K562 (cell line): ENCODE results near the gene TTL. TPM values are rescaled to one million over a fixed set of nuclear protein-coding genes. Genes with fewer than 3 reads are reported as not detected.

Experiments used
- ESRRA ChIP-seq: fragments of 450-650 bp; IDR thresholded peaks from 2 replicates; pipeline ENCODE4 v1.6.1; 2014; ENCODE audit warnings: low read depth, mild to moderate bottlenecking, moderate library complexity, borderline replicate concordance
- ETV1 ChIP-seq: fragments of 450-650 bp; conservative IDR thresholded peaks from 2 replicates; pipeline ENCODE4 v1.6.1; 2016; ENCODE audit warnings: missing genetic modification characterization, control low read depth, low read depth, missing compliant biosample characterization
- FOSL1 ChIP-seq: fragments of 200-800 bp; sonication (Bioruptor generic); conservative IDR thresholded peaks from 2 replicates; pipeline ENCODE4 v1.6.1; 2016; ENCODE audit warnings: missing genetic modification characterization, missing compliant biosample characterization
- HMGN3 ChIP-seq: IDR thresholded peaks from 2 replicates; pipeline ENCODE4 v1.6.1; 2011; ENCODE audit warnings: borderline replicate concordance, low read depth, mild to moderate bottlenecking, mixed read lengths, low read length; ENCODE audit not compliant: insufficient read length; ENCODE audit errors: extremely low read depth
- KDM2B ChIP-seq: fragments of 250-450 bp; sonication (Bioruptor Pico); IDR thresholded peaks from 2 replicates; pipeline ENCODE4 v1.8.0; 2021; ENCODE audit warnings: mild to moderate bottlenecking, moderate library complexity
- KLF6 ChIP-seq: fragments of 250-450 bp; sonication (Bioruptor Pico); IDR thresholded peaks from 2 replicates; pipeline ENCODE4 v1.4.0; 2020; ENCODE audit warnings: mild to moderate bottlenecking, moderate library complexity, borderline replicate concordance
- LEF1 ChIP-seq: fragments of 450-650 bp; IDR thresholded peaks from 2 replicates; pipeline ENCODE4 v1.6.1; 2016; ENCODE audit warnings: mild to moderate bottlenecking
- NCOA2 ChIP-seq, 2 experiments: fragments of 450-650 bp; IDR thresholded peaks; 2 replicates each; pipeline ENCODE4 v1.6.1; 2018; ENCODE audit warnings: mild to moderate bottlenecking in 2 of 2, moderate library complexity in 1 of 2; ENCODE audit not compliant: partially characterized antibody in 2 of 2
- NFIC ChIP-seq: fragments of 450-650 bp; IDR thresholded peaks from 2 replicates; pipeline ENCODE4 v1.6.1; 2017; ENCODE audit warnings: mild to moderate bottlenecking, inconsistent platforms
- POLR2A ChIP-seq: fragments of 450-650 bp; conservative IDR thresholded peaks from 2 replicates; pipeline ENCODE4 v1.6.1; 2016
- PRDM10 ChIP-seq: fragments of 450-650 bp; IDR thresholded peaks from 2 replicates; pipeline ENCODE4 v1.6.1; 2018; ENCODE audit not compliant: partially characterized antibody
- SAP30 ChIP-seq: fragments of 200-600 bp; sonication (generic); IDR thresholded peaks from 2 replicates; pipeline ENCODE4 v1.6.1; 2012; ENCODE audit warnings: borderline replicate concordance, low read depth, mild to moderate bottlenecking, moderate library complexity, low read length, control low read depth, inconsistent platforms; ENCODE audit not compliant: insufficient read depth, poor library complexity, severe bottlenecking
- TAF1 ChIP-seq: IDR thresholded peaks from 2 replicates; pipeline ENCODE4 v1.6.1; 2011; ENCODE audit warnings: mild to moderate bottlenecking, low read length, moderate library complexity; ENCODE audit not compliant: insufficient read depth, control insufficient read depth, severe bottlenecking; ENCODE audit errors: extremely low read depth
- UBTF ChIP-seq, 2 experiments: IDR thresholded peaks; 2 replicates each; pipeline ENCODE4 v1.6.1; 2012; ENCODE audit warnings: improper control_type of control experiment in 2 of 2, low read depth in 2 of 2, low read length in 2 of 2, borderline replicate concordance in 1 of 2
- ZNF197 ChIP-seq: fragments of 200-800 bp; sonication (Bioruptor generic); IDR thresholded peaks from 2 replicates; pipeline ENCODE4 v1.6.1; 2016; ENCODE audit warnings: low read depth, missing genetic modification characterization, missing compliant biosample characterization
- polyA plus RNA-seq, 8 experiments: library from polyadenylated mRNA; depleted of rRNA in 4 of 8; stranded (reverse) in 5 of 8; unstranded in 3 of 8; fragments of >200 nt; fragmentation: Nextera tagmentation in 2 of 8; fragmentation: Illumina TruSeq in 1 of 8; extraction: Ambion mirVana in 2 of 8; extraction: Trizol in 1 of 8; gene quantifications; 2 replicates each; pipeline versions ENCODE4 v1.2.1 to v1.2.3, GENCODE V29; 2011 to 2014; ENCODE audit warnings: inconsistent platforms in 1 of 8, missing spikeins in 1 of 8
- total RNA-seq, 7 experiments: library from RNA; depleted of rRNA in 6 of 7; stranded (reverse); fragments of >200 nt in 6 of 7; fragmentation: Illumina TruSeq in 2 of 7; extraction: Trizol in 2 of 7; gene quantifications; 2 replicates each; pipeline versions ENCODE4 v1.2.1 to v1.2.3, GENCODE V29; 2011 to 2021; ENCODE audit warnings: low replicate concordance in 1 of 7
- TF ChIP-seq, protein P1 (sequence below), 2 experiments: fragments of 450-650 bp; IDR thresholded peaks; 2 replicates each; pipeline ENCODE4 v1.6.1; 2018; ENCODE audit warnings: mild to moderate bottlenecking in 2 of 2, low read depth in 1 of 2; ENCODE audit not compliant: partially characterized antibody in 2 of 2

The TTL gene
- total and polyA plus RNA-seq, 9 of the 15 experiments (the other 6 are each of a cell fraction or from before 2014, with no cell fraction given), result 9.4 to 54.4 (median 34.9) TPM

GRCh38 chr2:112481528-112482233, at the start of gene TTL (continued):
- TF ChIP-seq HMGN3, result peak; percentile 88
- TF ChIP-seq FOSL1 (tag), result peak; percentile 25; the same call in 1 of the 2 replicates
- TF ChIP-seq LEF1, result peak; percentile 4
- peak; percentile 55; the same call in 1 of the 2 replicates for TF ChIP-seq POLR2A
- TF ChIP-seq TAF1, result peak; percentile 56
- peak; percentile 34; the same call in 1 of the 2 replicates for TF ChIP-seq ESRRA
- peak; percentile 71; the same call in 1 of the 2 replicates for TF ChIP-seq NFIC
- peak; percentile 4 for TF ChIP-seq PRDM10
- 0 out of 2 replicates have a peak, but pooled peaks have one; percentile 18 for TF ChIP-seq ZNF197 (CRISPR knock-in tag)
- 0 out of 2 replicates have a peak, but pooled peaks have one; percentile 16 for TF ChIP-seq KLF6 (CRISPR knock-in tag)
- TF ChIP-seq, protein P1, sequence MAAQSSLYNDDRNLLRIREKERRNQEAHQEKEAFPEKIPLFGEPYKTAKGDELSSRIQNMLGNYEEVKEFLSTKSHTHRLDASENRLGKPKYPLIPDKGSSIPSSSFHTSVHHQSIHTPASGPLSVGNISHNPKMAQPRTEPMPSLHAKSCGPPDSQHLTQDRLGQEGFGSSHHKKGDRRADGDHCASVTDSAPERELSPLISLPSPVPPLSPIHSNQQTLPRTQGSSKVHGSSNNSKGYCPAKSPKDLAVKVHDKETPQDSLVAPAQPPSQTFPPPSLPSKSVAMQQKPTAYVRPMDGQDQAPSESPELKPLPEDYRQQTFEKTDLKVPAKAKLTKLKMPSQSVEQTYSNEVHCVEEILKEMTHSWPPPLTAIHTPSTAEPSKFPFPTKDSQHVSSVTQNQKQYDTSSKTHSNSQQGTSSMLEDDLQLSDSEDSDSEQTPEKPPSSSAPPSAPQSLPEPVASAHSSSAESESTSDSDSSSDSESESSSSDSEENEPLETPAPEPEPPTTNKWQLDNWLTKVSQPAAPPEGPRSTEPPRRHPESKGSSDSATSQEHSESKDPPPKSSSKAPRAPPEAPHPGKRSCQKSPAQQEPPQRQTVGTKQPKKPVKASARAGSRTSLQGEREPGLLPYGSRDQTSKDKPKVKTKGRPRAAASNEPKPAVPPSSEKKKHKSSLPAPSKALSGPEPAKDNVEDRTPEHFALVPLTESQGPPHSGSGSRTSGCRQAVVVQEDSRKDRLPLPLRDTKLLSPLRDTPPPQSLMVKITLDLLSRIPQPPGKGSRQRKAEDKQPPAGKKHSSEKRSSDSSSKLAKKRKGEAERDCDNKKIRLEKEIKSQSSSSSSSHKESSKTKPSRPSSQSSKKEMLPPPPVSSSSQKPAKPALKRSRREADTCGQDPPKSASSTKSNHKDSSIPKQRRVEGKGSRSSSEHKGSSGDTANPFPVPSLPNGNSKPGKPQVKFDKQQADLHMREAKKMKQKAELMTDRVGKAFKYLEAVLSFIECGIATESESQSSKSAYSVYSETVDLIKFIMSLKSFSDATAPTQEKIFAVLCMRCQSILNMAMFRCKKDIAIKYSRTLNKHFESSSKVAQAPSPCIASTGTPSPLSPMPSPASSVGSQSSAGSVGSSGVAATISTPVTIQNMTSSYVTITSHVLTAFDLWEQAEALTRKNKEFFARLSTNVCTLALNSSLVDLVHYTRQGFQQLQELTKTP (IDR thresholded peaks at IDR 0.05; ENCODE audit: low read depth in 1 of 2, partially characterized antibody in 2 of 2), result no peak
- TF ChIP-seq ETV1, result no peak
- 0 out of 4 replicates have a peak, but pooled peaks of 1 of the 2 experiments have one; percentile 65 for TF ChIP-seq UBTF (IDR thresholded peaks at IDR 0.05; ENCODE audit: borderline replicate concordance in 1 of 2, low read depth in 2 of 2, low read length in 2 of 2)
- TF ChIP-seq KDM2B (CRISPR knock-in tag), result peak; percentile 53; the same call in 1 of the 2 replicates
- peak; percentile 65 for TF ChIP-seq SAP30
- TF ChIP-seq NCOA2 (IDR thresholded peaks at IDR 0.05; ENCODE audit: partially characterized antibody in 2 of 2), result no peak
